NK-92 treated with Interleukin-12 subunit alpha and Interleukin-12 subunit beta, amount 100 ng/mL, for 24 hours (cell line): ENCODE measurements around the gene ZYX.
"Not testable (repeated sequence)": the region's sequence is repeated elsewhere in the genome, so short reads cannot be mapped to it uniquely, and the experiment has no call there.

ENCODE experiments used
- DNase-seq: peaks from one replicate; lab custom pipeline; 2025; lab: John Stamatoyannopoulos, UW

Gene ZYX

GRCh38 chr7:143397710-143398530 lies 16.8 kb downstream of the ZYX start:
- no peak for DNase-seq

GRCh38 chr7:143398616-143399015 lies 17.5 kb downstream of the ZYX start:
- DNase-seq = no peak

DNA sequence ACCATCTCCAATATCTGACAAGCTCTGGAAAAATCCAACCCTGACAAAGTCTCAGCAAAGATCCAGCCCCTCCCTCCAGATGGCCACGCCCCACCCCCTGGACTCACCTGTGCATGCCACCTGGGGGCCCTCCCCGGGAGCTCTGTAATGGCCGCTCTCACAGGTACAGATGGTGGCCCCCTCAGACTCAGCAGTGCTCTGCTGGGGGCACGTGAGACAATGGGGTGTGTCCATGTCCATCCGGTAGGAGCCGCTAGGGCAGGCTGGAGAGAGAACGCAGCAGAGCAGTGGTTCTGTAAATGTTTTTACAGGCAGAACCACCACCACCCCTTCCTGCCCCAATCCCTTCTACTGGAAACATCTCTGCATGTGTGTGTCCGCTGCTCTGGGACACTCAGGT lies 18.0 kb downstream of the ZYX start:
- no peak for DNase-seq

- no peak for DNase-seq
Measured at GRCh38 chr7:143399642-143400041, 18.5 kb downstream of the ZYX start.

- DNase-seq = no peak
Measured at GRCh38 chr7:143401265-143401664, 20.1 kb downstream of the ZYX start.

GRCh38 chr7:143402233-143402632 lies 21.1 kb downstream of the ZYX start:
- not testable (repeated sequence) for DNase-seq

DNA sequence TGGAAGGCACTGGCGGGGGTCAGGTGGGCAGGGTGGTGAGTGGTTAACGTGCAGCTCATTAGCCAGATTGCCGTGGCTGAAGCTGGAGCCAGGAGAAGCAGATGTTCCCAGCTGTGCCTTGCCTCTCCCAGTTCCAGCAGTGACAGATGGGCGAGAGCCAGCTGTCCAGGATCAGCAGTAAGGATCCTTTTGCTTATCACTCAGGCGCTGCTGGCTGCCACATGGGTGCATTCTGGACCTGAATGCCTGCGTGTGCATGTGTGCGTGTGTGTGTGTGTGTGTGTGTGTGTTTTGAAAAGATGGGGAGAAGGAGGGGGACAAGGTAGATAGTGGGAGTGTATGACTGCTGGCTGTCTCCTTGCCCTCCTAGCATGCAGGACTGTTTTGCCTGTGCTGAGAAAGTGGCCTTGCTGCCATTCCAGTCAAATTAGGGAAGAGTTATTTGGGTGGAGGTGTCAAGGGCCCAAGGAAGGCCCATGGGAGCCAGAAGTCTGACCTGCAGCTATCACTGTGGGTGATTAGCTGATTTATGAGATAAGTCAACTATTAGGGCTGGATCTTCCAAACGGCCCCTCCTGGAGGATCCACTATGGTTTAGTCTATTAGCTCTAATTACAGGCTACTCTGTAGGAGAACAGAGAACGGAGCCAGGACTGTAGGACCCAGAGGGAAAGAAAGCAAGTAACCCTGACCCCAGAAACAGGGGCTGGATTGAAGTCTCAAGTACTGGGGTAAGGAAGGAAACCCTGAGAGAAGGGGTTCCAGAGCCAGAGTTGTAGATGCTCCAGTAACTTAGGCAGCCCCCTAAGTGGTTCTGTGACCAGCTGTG lies 24.2 kb downstream of the ZYX start:
- no peak for DNase-seq

DNA sequence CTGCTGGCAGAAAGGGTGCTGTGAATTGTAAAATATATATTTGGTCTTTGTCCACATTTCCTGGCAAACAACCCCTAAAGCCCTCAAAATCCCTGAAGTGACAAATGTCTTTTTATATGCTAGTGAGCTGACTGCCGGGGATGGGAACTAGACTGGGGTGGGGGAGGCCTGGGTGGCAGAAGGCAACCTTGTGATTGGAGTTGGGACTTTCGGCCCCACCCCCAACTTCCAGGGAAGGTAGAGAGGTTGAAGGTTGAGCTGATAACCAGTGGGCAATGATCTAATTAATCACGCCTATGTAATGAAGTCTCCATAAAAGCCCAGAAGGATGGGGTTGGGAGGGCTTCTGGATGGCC lies 24.8 kb downstream of the ZYX start:
- no peak for DNase-seq

GRCh38 chr7:143407287-143408251 lies 26.4 kb downstream of the ZYX start:
- DNase-seq = peak; percentile 50

- DNase-seq = no peak
Measured at GRCh38 chr7:143408252-143408685, 27.1 kb downstream of the ZYX start.

- DNase-seq = no peak
Measured at GRCh38 chr7:143408686-143409561, 27.8 kb downstream of the ZYX start, which contains the start of gene EPHA1. Gene EPHA1 (minus strand): TSS chr7:143408856. CDS start chr7:143408805, 51 bp downstream.

DNA sequence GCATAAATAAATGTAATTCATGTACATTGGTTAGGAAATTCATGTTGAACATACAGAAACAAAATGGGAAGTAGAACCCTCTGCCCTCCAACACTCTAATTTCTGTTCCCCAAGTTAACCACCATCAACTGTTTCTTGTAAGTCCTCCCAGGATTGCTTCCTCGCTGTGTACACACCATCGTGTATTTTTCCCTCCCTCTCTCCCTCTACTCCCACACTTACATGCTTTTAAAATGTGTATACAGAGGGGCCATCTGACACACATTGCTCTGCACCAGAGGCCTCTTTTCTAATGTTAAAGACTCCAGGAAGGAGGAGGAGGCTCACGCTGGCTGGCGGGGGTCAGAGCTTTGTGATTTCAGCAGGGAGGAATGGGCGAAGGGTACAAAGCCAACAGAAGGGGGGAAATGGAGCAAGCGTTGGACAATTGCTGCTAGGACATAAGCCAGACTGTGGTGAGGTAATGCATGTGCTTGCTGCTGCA lies 29.4 kb downstream of the ZYX start:
- DNase-seq = no peak

- no peak for DNase-seq
Measured at GRCh38 chr7:143411976-143412708, 31.0 kb downstream of the ZYX start.

GRCh38 chr7:143413123-143413522 lies 32.0 kb downstream of the ZYX start:
- DNase-seq = no peak

GRCh38 chr7:143415209-143415608 lies 34.1 kb downstream of the ZYX start:
- DNase-seq = not testable (repeated sequence)

DNA sequence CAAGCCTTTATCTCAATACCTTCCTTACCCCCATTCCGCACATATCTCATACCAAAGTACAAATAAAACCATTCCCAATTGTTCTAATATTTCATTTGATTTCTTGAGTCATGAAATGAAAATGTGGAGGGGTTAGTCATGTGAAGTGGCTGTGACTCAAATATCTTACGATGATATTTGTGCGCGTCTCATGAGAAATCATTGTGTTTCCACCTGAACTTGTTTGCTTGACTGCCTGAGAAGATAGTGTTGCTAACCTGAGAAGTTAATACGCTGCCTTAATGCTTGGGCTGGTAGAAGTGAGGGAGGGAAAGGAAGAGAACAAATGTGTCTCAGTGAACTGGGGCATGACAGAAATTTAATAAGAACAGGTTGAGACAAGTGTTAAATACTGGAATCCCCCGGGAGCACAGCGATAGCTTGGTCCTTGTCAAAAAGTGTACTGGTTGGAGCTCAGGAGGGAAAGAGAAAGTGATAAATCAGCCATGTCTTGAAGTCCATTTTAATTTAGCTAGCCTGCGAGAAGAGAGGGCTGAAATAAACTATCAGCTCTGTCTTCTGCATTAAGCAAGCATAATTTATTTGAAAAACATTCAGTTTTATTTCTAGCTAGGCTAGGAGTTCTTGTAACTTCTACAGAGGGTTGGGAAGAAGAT lies 34.7 kb downstream of the ZYX start:
- no peak for DNase-seq

- no peak for DNase-seq
Measured at GRCh38 chr7:143416565-143417149, 35.5 kb downstream of the ZYX start.

DNA sequence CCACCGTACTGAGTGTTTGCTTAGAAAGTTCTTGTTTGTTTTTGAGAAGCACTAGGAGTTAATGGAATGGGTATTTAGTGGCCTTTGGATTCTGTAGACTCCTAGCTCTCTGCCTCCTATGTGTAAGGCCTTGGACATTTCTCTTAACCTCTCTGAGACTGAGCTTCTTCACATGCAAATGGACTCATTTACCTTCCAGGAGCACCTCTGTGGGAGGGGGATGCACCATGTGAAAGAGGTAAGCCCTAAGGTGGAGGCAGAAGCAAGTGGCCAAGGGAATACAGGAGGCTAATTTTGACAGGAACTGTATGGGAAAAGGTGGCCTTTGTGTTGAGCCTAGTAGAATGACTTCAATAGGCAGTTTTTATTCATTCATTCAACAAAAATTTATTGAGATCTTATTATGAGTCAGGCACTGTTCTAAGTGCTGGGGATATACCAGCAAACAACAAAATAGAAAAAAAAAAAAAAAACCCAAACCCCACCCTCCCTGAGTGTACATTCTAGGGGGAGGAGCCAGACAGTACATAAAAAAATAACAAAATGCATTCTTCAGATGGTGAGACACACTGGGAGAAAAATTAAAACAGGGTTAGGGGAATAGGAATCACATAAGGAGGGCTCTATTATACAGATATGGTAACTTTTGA lies 36.7 kb downstream of the ZYX start:
- no peak for DNase-seq
